Body of pancreas (tissue), 4 donors: Measurements from ENCODE around the gene PPP1R13L.

ENCODE experiments used
- CTCF ChIP-seq, 7 experiments: fragments of 450-650 bp in 4 of 7; fragments of 200-600 bp in 3 of 7; sonication (generic) in 3 of 7; IDR thresholded peaks; one replicate each; pipeline ENCODE4 v1.5.1; 2016 to 2019; ENCODE audit warnings: antibody characterized with exemption in 7 of 7
- POLR2A ChIP-seq, 3 donors: fragments of 450-650 bp; IDR thresholded peaks; one replicate each; pipeline ENCODE4 v1.6.1; 2016; ENCODE audit warnings: antibody characterized with exemption in 3 of 3, mild to moderate bottlenecking in 2 of 3

- TF ChIP-seq POLR2A (IDR thresholded peaks at IDR 0.05) (no peak), CTCF (IDR thresholded peaks at IDR 0.05) (no peak)
Measured at GRCh38 chr19:45400192-45400591, 4.7 kb downstream of the PPP1R13L start.
